ENCODE data around the gene SLC19A1.

SLC19A1 gene

DNA sequence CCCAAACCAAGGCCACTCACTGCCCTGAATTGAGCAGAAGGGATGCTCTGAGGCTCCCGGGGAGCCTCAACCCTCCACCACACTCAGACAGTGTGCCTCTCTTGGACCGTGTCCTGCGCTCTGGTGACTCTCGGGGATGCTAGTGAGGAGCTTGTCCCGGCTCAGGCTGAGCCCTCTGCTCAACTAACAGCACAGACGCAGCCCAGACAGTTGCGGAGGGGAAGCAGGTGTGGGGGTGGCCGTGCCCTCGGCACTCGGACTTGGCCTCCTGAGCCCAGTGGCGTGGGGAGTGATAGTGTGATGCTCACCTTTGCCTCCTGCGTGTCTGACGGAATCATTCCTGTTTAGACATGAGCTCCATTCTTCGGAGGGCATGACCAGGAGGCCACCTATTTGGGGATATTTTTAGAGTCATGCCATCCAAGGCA is 15.4 kb upstream of the SLC19A1 start:
- Histone ChIP-seq H3K27ac (ENCODE audit: low read length) (no peak overlapping the region), H3K4me1 (ENCODE audit: control insufficient read depth, insufficient read depth, low read length) (peaks cover 6% of the 10 kb centered on the region), H3K4me3 (ENCODE audit: low read length in 2 of 2) (no peak overlapping the region), H3K9ac (ENCODE audit: low read length in 2 of 2) (no peak overlapping the region), H3K9me3 (ENCODE audit: control insufficient read depth in 2 of 2, low read length in 2 of 2) (peaks cover 1 to 2% of the 10 kb centered on the region in 2 donors), H3K27me3 (ENCODE audit: control insufficient read depth in 1 of 2, insufficient read depth in 2 of 2, low read length in 2 of 2) (no peaks in the 10 kb centered on the region), H3K36me3 (ENCODE audit: control insufficient read depth in 2 of 2, insufficient read depth in 2 of 2, low read length in 2 of 2) (no peaks in the 10 kb centered on the region)

DNA sequence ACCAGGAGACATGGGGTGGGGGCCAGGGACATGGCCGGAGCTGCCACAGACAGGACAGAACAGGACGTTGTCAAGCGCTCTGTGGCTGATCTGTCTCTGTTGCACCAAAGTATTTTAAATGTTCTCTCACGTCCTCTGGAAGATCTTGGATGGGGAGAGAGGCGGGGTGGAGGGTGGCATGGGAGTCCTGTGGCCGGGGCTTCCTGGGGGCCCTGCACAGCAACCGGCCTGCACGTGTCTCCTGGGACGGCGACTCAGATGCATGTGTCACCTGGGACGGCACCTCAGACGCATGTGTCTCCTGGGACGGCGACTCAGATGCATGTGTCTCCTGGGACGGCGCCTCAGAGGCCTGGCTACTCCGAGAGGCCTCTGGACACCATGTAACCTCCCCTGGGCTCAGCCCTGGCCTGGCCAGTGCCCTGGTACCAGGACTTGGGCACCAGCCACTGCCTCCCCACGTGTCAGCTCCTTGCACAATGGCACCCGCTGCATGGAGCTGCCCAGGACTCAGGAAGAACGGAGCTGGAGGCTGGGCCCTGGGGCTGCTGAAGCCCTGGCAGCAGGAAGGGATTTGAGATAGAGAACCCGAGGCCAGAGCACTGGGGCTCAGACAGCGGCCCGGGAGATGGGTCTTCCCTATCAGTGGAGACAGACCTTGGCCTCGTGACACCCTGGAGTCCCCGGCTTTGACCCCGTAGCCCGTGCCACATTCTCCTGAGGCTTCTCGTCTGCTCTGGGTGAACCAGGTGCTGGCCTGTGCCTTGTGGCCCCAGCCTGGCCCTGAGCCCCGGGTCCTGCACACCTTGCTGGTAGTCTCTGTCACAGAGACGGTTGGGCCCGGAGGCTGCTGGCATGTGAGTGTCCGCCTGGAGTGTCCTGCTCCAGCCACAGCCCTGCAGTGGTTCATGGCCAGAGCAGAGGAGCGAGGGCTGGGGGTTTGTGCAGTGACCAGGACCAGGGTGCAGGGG is 14.7 kb upstream of the SLC19A1 start:
- Histone ChIP-seq H3K27me3 (ENCODE audit: control insufficient read depth in 1 of 2, insufficient read depth in 2 of 2, low read length in 2 of 2) (no peaks in the 10 kb centered on the region), H3K9me3 (ENCODE audit: control insufficient read depth in 2 of 2, low read length in 2 of 2) (no peaks in the 10 kb centered on the region), H3K4me1 (ENCODE audit: control insufficient read depth, insufficient read depth, low read length) (peaks cover 5% of the 10 kb centered on the region), H3K4me3 (ENCODE audit: low read length in 2 of 2) (no peak overlapping the region), H3K27ac (ENCODE audit: low read length) (no peak overlapping the region), H3K36me3 (ENCODE audit: control insufficient read depth in 2 of 2, insufficient read depth in 2 of 2, low read length in 2 of 2) (no peaks in the 10 kb centered on the region), H3K9ac (ENCODE audit: low read length in 2 of 2) (no peak overlapping the region)

DNA sequence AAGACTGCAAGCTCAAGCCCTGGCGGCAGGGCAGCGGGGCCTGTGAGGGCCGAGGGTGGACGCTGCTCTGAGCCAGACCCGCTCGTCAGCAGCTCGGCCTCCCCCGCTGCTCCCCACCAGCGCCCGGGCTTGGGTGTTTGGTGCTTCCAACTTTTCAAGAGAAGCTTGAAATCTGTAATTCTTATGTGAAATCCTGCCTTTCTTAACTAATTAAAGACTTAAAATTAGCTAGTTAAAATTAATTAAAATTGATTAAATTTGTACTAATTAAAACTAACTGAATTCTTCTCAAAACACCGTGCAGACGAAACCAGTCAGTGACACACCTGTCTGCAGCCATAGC is 14.0 kb upstream of the SLC19A1 start:
- H3K27me3 ChIP-seq (ENCODE audit: control insufficient read depth in 1 of 2, insufficient read depth in 2 of 2, low read length in 2 of 2) = no peaks in the 10 kb centered on the region
- H3K27ac ChIP-seq (ENCODE audit: low read length) = peak overlapping the region; percentile 55

DNA sequence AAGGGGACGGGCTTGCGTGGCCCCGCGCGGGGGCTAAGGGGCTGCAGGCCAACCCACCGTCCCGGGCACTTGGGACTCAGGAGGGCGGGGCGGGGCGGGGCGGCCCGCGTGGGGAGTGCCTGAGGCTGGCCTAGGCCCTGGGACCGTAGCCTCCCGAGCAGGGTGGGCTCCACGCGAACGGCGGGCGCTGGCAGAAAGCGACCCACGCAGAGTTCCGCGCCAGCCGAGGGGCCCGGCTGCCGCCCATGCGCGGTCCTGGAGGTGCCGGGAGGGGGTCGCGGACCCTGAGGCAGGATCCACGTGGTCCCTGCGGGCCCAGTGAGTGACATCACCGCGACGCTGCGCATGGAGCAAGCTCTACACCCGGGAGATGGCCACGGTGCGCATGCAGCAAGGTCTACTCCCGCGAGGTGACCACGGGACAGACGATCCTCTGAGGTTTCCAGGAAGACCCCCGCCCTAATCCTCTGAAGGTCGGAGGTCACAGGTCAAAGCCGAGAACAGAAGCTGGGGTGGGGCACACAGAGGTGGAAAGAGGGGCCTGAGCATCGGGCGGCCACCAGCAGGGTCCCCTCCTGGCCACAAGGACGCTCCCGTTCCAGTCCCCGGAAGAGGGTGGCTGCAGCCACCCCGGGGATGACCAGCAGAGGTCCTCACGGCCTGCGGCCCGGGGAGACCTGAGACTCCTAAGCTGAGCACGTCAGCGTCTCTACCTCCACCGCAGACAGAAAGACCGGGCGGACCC is 13.5 kb upstream of the SLC19A1 start:
- no peaks in the 10 kb centered on the region for H3K27me3 ChIP-seq (ENCODE audit: control insufficient read depth in 1 of 2, insufficient read depth in 2 of 2, low read length in 2 of 2)
- peak overlapping the region; percentile 29 to 62 for H3K9ac ChIP-seq (ENCODE audit: low read length in 2 of 2)
- H3K4me1 ChIP-seq (ENCODE audit: control insufficient read depth, insufficient read depth, low read length) = peaks cover 5% of the 10 kb centered on the region
- peak overlapping the region; percentile 43 to 68 for H3K4me3 ChIP-seq (ENCODE audit: low read length in 2 of 2)
- H3K9me3 ChIP-seq (ENCODE audit: control insufficient read depth in 2 of 2, low read length in 2 of 2) = no peaks in the 10 kb centered on the region
- H3K27ac ChIP-seq (ENCODE audit: low read length) = peak overlapping the region; percentile 55
- H3K36me3 ChIP-seq (ENCODE audit: control insufficient read depth in 2 of 2, insufficient read depth in 2 of 2, low read length in 2 of 2) = no peaks in the 10 kb centered on the region

More for the DNA sequence above, 14.0 kb upstream of the SLC19A1 start:
- Histone ChIP-seq H3K36me3 (ENCODE audit: control insufficient read depth in 2 of 2, insufficient read depth in 2 of 2, low read length in 2 of 2) (no peaks in the 10 kb centered on the region), H3K4me3 (ENCODE audit: low read length in 2 of 2) (peak overlapping the region in 1 of 2 donors; percentile 68), H3K4me1 (ENCODE audit: control insufficient read depth, insufficient read depth, low read length) (peaks cover 5% of the 10 kb centered on the region), H3K9ac (ENCODE audit: low read length in 2 of 2) (no peak overlapping the region), H3K9me3 (ENCODE audit: control insufficient read depth in 2 of 2, low read length in 2 of 2) (no peaks in the 10 kb centered on the region)

DNA sequence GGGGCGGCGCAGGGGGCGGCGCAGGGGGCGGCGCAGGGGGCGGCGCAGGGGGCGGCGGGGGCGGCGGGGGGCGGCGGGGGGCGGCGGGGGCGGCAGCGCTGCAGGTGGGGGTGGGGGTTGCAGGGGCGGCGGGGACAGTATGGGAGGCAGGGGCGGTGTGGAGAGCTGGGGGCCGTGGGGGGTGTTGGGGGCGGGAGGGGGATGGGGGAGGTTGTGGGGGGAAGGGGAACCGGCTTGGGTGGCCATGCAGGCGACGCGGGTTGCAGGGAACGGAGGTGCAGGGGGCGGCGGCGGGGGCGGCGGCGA is 13.0 kb upstream of the SLC19A1 start:
- Histone ChIP-seq H3K27me3 (ENCODE audit: control insufficient read depth in 1 of 2, insufficient read depth in 2 of 2, low read length in 2 of 2) (no peaks in the 10 kb centered on the region), H3K4me3 (ENCODE audit: low read length in 2 of 2) (no peak overlapping the region), H3K27ac (ENCODE audit: low read length) (no peak overlapping the region), H3K36me3 (ENCODE audit: control insufficient read depth in 2 of 2, insufficient read depth in 2 of 2, low read length in 2 of 2) (no peaks in the 10 kb centered on the region), H3K4me1 (ENCODE audit: control insufficient read depth, insufficient read depth, low read length) (peaks cover 5% of the 10 kb centered on the region), H3K9ac (ENCODE audit: low read length in 2 of 2) (no peak overlapping the region), H3K9me3 (ENCODE audit: control insufficient read depth in 2 of 2, low read length in 2 of 2) (no peaks in the 10 kb centered on the region)

DNA sequence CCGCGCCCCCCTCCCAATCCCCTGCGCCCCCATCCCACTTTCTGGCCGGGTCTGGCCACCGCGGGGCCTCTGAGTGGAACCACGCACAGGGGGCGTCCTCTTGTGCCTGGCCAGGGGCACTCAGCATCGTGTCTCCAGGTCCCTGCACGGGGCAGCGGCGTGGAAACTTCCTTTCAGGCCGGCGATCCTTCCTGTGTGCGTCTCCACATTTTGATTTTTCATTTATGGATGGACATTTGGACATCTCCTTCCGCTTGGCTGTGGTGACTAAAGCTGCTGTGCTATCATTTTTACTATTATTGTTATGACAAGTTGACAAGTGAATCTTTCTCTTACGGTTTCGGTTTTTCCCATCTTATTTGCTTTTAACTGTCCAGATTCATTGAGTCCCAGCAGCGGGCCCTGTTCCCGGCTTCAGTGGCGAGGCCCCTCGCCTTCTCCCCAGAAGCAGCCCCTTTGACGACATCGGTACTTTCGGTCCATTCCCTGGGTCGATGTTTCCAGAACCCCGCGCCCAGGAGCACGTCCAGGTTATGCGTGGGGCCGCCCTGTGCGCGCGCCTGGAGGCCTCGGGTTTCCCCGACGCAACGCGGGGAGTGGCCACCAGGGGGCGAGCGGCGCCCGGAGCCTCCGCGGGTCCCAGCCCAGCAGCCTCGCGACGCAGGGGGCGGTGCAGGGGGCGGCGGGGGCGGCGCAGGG is 12.4 kb upstream of the SLC19A1 start:
- peak overlapping the region; percentile 79 to 83 for H3K4me3 ChIP-seq (ENCODE audit: low read length in 2 of 2)
- H3K9me3 ChIP-seq (ENCODE audit: control insufficient read depth in 2 of 2, low read length in 2 of 2) = no peaks in the 10 kb centered on the region
- peak overlapping the region; percentile 76 to 78 for H3K9ac ChIP-seq (ENCODE audit: low read length in 2 of 2)
- H3K27me3 ChIP-seq (ENCODE audit: control insufficient read depth in 1 of 2, insufficient read depth in 2 of 2, low read length in 2 of 2) = peaks cover 0 to 3% of the 10 kb centered on the region in 2 donors
- peaks cover 5% of the 10 kb centered on the region for H3K4me1 ChIP-seq (ENCODE audit: control insufficient read depth, insufficient read depth, low read length)
- H3K36me3 ChIP-seq (ENCODE audit: control insufficient read depth in 2 of 2, insufficient read depth in 2 of 2, low read length in 2 of 2) = no peaks in the 10 kb centered on the region
- H3K27ac ChIP-seq (ENCODE audit: low read length) = no peak overlapping the region

DNA sequence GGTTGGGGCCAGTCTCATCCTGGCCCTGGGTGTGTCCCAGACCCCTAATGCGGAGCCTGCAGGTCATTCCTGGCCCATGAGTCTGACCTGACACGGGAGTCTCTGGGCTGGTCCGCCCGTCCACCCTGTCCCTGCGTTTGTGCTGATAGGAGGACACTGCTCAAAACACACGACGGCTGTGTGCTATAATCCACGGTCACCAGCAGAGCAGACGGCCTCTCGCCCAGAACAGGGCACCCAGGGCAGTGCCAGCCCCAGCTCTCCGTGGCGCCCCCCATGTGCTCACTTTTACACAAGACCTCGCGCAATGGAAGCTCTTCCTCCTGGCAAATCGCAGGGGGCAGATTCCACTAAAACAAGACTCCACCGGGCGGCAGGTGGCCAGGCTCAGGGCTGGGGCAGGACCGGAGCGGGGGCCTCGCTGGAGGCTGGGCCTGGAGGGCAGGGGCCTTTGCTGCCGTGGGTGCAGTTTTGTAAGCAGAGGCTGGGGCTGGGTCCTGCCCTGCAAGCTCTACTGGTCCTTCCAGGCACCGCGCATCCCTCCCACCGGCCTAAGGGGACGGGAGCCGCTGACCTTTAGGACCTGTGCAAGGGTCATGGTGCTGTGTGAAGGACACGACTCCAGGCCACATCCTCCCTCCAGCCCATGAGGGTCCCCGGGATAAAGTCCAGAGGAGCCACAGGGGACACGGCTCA is 10.6 kb upstream of the SLC19A1 start:
- H3K4me3 ChIP-seq (ENCODE audit: low read length in 2 of 2) = no peak overlapping the region
- no peak overlapping the region for H3K9ac ChIP-seq (ENCODE audit: low read length in 2 of 2)
- no peaks in the 10 kb centered on the region for H3K9me3 ChIP-seq (ENCODE audit: control insufficient read depth in 2 of 2, low read length in 2 of 2)
- peaks cover 7% of the 10 kb centered on the region for H3K4me1 ChIP-seq (ENCODE audit: control insufficient read depth, insufficient read depth, low read length)
- H3K27me3 ChIP-seq (ENCODE audit: control insufficient read depth in 1 of 2, insufficient read depth in 2 of 2, low read length in 2 of 2) = peaks cover 0 to 6% of the 10 kb centered on the region in 2 donors
- no peak overlapping the region for H3K27ac ChIP-seq (ENCODE audit: low read length)
- no peaks in the 10 kb centered on the region for H3K36me3 ChIP-seq (ENCODE audit: control insufficient read depth in 2 of 2, insufficient read depth in 2 of 2, low read length in 2 of 2)

DNA sequence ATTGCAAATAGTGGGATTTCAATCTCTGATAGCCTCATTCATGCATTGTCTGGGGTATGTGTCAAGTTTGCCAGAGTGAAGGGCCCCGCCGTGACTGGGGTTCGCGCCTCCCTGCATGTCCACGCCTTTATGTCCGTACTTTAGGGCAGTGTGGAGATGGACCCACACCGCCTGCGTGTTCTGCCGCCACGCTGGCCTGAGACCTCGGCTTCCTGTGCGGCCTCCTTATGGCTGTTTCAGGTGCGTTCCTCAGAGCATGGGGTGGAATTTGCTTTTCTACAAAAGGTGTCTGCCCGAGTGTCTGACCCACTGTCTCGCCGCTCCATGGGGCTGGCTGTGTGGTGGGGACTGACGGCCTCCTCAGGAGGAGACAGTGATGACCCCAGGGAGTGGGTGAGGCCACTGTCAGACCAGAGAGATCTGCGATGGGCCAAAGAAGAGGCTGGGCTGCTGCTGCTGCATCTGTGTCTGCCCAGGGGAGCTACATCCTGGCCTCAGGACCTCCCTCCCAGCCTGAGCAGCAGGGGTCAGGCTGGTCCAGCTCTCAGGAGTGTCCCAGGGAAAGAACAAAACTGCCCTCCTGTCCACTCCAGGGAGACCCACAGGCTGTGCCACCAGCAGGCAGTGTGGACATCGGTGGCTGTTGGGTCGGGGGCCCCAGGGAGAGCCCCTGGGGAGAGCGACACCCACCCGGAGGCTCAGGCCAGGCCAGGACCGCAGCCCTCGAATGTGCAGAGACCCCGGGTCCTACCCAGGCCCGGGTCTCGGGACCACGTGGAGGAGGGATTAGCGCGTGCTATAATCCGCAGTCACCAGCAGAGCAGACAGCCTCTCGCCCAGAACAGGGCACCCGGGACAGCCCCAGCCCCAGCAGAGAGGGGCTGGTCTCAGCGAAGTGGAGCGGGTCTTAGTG is 9.8 kb upstream of the SLC19A1 start:
- no peak overlapping the region for H3K27ac ChIP-seq (ENCODE audit: low read length)
- H3K4me1 ChIP-seq (ENCODE audit: control insufficient read depth, insufficient read depth, low read length) = peaks cover 7% of the 10 kb centered on the region
- H3K36me3 ChIP-seq (ENCODE audit: control insufficient read depth in 2 of 2, insufficient read depth in 2 of 2, low read length in 2 of 2) = no peaks in the 10 kb centered on the region
- H3K9me3 ChIP-seq (ENCODE audit: control insufficient read depth in 2 of 2, low read length in 2 of 2) = no peaks in the 10 kb centered on the region
- peaks cover 0 to 6% of the 10 kb centered on the region in 2 donors for H3K27me3 ChIP-seq (ENCODE audit: control insufficient read depth in 1 of 2, insufficient read depth in 2 of 2, low read length in 2 of 2)
- no peak overlapping the region for H3K4me3 ChIP-seq (ENCODE audit: low read length in 2 of 2)
- H3K9ac ChIP-seq (ENCODE audit: low read length in 2 of 2) = no peak overlapping the region

DNA sequence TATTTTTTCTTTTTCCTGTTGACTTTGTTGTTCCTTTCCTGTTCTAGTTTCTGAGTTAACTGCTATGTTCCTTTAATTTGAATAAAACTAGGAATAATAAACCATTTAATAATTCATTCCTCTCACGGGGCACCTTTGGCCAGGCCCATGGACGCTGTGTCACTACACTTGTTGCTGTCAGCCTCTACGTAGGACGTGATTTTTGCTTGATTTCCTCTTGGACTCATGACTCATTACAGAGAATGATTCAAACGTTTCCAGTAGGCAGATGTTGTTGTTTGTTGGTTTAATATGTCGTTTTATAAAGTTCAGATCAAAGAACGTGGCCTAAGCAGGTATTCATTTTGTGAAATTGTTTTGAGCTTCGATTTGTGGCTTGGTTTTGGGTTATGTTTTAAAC is 9.1 kb upstream of the SLC19A1 start:
- H3K36me3 ChIP-seq (ENCODE audit: control insufficient read depth in 2 of 2, insufficient read depth in 2 of 2, low read length in 2 of 2) = no peaks in the 10 kb centered on the region
- peaks cover 0 to 6% of the 10 kb centered on the region in 2 donors for H3K27me3 ChIP-seq (ENCODE audit: control insufficient read depth in 1 of 2, insufficient read depth in 2 of 2, low read length in 2 of 2)
- H3K4me3 ChIP-seq (ENCODE audit: low read length in 2 of 2) = no peak overlapping the region
- peaks cover 7% of the 10 kb centered on the region for H3K4me1 ChIP-seq (ENCODE audit: control insufficient read depth, insufficient read depth, low read length)
- no peak overlapping the region for H3K9ac ChIP-seq (ENCODE audit: low read length in 2 of 2)
- H3K9me3 ChIP-seq (ENCODE audit: control insufficient read depth in 2 of 2, low read length in 2 of 2) = no peaks in the 10 kb centered on the region
- no peak overlapping the region for H3K27ac ChIP-seq (ENCODE audit: low read length)

Measured in stomach smooth muscle (tissue), 2 donors.